ENCODE measurements around the gene ADAMTS12. TPM values are rescaled to one million over a fixed set of nuclear protein-coding genes. Genes with fewer than 3 reads are reported as not detected.
"Not testable (repeated sequence)": the region's sequence is repeated elsewhere in the genome, so short reads cannot be mapped to it uniquely, and the experiment has no call there.

The ADAMTS12 gene
- polyA plus RNA-seq, 1 donor (not counting 4 experiments of a cell fraction or from before 2014, with no cell fraction given): 0.49 TPM

DNA sequence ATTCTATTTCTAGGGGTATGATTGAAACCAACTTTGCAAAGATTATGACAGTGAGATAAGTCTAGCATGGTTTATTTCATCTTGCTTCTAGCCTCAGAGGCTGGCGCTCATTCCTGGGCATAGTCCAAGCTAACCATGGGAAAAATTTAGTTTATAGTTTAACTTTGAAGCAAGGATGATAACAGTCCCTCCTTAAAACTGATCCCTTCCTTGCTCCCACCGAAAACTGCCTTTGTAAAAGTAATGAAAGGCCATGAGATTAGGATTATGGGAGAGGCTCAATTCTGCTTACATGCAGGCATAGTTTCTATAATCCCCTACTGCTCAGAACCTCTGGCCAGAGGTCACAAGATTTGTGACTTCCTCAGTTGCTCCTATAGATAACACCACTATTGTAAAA lies 375.4 kb downstream of the ADAMTS12 start:
- no peaks in the 10 kb centered on the region for H3K9me1 ChIP-seq (ENCODE audit: control insufficient read depth, extremely low read depth, insufficient read depth, low read length)
- TF ChIP-seq, protein P1, sequence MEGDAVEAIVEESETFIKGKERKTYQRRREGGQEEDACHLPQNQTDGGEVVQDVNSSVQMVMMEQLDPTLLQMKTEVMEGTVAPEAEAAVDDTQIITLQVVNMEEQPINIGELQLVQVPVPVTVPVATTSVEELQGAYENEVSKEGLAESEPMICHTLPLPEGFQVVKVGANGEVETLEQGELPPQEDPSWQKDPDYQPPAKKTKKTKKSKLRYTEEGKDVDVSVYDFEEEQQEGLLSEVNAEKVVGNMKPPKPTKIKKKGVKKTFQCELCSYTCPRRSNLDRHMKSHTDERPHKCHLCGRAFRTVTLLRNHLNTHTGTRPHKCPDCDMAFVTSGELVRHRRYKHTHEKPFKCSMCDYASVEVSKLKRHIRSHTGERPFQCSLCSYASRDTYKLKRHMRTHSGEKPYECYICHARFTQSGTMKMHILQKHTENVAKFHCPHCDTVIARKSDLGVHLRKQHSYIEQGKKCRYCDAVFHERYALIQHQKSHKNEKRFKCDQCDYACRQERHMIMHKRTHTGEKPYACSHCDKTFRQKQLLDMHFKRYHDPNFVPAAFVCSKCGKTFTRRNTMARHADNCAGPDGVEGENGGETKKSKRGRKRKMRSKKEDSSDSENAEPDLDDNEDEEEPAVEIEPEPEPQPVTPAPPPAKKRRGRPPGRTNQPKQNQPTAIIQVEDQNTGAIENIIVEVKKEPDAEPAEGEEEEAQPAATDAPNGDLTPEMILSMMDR (optimal IDR thresholded peaks at IDR 0.05 in 1 of 3, IDR thresholded peaks at IDR 0.05 in 1 of 3, conservative IDR thresholded peaks at IDR 0.05 in 1 of 3; ENCODE audit: extremely low read depth in 1 of 3, insufficient read depth in 2 of 3, low read length in 3 of 3): no peak
- TF ChIP-seq EZH2 (IDR thresholded peaks at IDR 0.05; ENCODE audit: low read length): no peak
- H3K9me3 ChIP-seq (ENCODE audit: control insufficient read depth, low read depth, low read length): no peaks in the 10 kb centered on the region
- no peaks in the 10 kb centered on the region for H3K4me1 ChIP-seq (ENCODE audit: control insufficient read depth, extremely low read depth, insufficient read depth, low read length)
- no peak overlapping the region for H3K4me2 ChIP-seq (ENCODE audit: control insufficient read depth, extremely low read depth, insufficient read depth, low read depth, low read length)
- no peak overlapping the region for H2AFZ ChIP-seq (ENCODE audit: control insufficient read depth, low read length)
- H3K36me3 ChIP-seq (ENCODE audit: control insufficient read depth in 2 of 2, extremely low read depth in 1 of 2, insufficient read depth in 2 of 2, low read length in 2 of 2): no peaks in the 10 kb centered on the region
- DNase-seq (ENCODE audit: low read depth, low spot score) (no peak), FAIRE-seq (no peak)
- H3K27ac ChIP-seq (ENCODE audit: control insufficient read depth, insufficient read depth, low read length): no peak overlapping the region
- H3K9ac ChIP-seq (ENCODE audit: control insufficient read depth, extremely low read depth, insufficient read depth, low read length): no peak overlapping the region
- no peaks in the 10 kb centered on the region for H3K27me3 ChIP-seq (ENCODE audit: control insufficient read depth, extremely low read depth, insufficient read depth, low read length)
- no peaks in the 10 kb centered on the region for H4K20me1 ChIP-seq (ENCODE audit: control insufficient read depth, extremely low read depth, insufficient read depth, low read length)
- dilution Hi-C loops (cut with MboI; ENCODE audit: extremely low pct_ligation_motif_present, low sequenced_read_pairs): no loop called here
- H3K79me2 ChIP-seq (ENCODE audit: control insufficient read depth, insufficient read depth, low read length): no peaks in the 10 kb centered on the region
- H3K4me3 ChIP-seq (ENCODE audit: control insufficient read depth in 2 of 3, extremely low read depth in 1 of 3, insufficient read depth in 2 of 3, low read depth in 1 of 3, low read length in 3 of 3): no peak overlapping the region

GRCh38 chr5:33515366-33515765 lies 376.4 kb downstream of the ADAMTS12 start:
- H3K4me3 ChIP-seq (ENCODE audit: control insufficient read depth in 2 of 3, extremely low read depth in 1 of 3, insufficient read depth in 2 of 3, low read depth in 1 of 3, low read length in 3 of 3); H3K36me3 ChIP-seq (ENCODE audit: control insufficient read depth in 2 of 2, extremely low read depth in 1 of 2, insufficient read depth in 2 of 2, low read length in 2 of 2); H3K27me3 ChIP-seq (ENCODE audit: control insufficient read depth, extremely low read depth, insufficient read depth, low read length); FAIRE-seq; H3K27ac ChIP-seq (ENCODE audit: control insufficient read depth, insufficient read depth, low read length); H3K9ac ChIP-seq (ENCODE audit: control insufficient read depth, extremely low read depth, insufficient read depth, low read length); DNase-seq (ENCODE audit: low read depth, low spot score); H3K9me3 ChIP-seq (ENCODE audit: control insufficient read depth, low read depth, low read length); dilution Hi-C loops (cut with MboI; ENCODE audit: extremely low pct_ligation_motif_present, low sequenced_read_pairs); H2AFZ ChIP-seq (ENCODE audit: control insufficient read depth, low read length); H3K4me2 ChIP-seq (ENCODE audit: control insufficient read depth, extremely low read depth, insufficient read depth, low read depth, low read length); H3K9me1 ChIP-seq (ENCODE audit: control insufficient read depth, extremely low read depth, insufficient read depth, low read length); H3K79me2 ChIP-seq (ENCODE audit: control insufficient read depth, insufficient read depth, low read length); H4K20me1 ChIP-seq (ENCODE audit: control insufficient read depth, extremely low read depth, insufficient read depth, low read length); H3K4me1 ChIP-seq (ENCODE audit: control insufficient read depth, extremely low read depth, insufficient read depth, low read length): not testable (repeated sequence)

DNA sequence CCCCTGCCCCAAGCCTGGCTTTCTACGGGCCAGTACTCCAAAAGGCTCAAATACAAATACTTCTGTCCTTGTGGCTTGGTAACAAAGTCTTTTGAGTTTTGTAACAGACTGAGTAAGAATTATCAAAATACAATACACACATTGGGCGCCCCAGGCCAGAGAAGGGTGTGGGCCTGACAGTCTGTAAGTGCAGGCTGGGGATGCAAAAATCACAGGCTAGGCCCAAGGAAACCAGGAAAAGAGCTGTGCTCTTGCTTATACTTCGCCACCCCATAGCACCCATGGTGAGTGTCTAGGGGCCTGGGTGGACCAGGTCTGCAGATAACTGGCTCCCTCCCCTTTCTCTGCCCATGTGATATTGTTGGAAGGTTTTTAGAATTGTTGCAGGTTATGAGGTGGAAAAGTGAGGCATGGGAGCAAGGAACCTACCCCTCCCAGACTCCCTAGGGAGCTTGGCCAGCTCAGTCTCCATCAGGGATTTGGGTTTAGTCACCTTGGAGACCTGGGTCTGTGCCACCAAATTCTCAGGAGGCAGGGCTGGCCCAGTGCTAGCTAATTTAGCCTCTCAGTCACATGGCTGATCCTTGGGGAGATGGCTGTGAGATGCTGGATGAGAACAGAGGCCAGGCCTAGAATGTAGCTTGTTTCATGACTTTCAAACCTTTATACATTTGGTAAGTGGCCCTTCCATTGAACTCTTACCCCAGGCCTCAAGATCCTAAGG lies 378.2 kb downstream of the ADAMTS12 start:
- FAIRE-seq (no peak), DNase-seq (ENCODE audit: low read depth, low spot score) (no peak)
- no peak overlapping the region for H3K4me3 ChIP-seq (ENCODE audit: control insufficient read depth in 2 of 3, extremely low read depth in 1 of 3, insufficient read depth in 2 of 3, low read depth in 1 of 3, low read length in 3 of 3)
- H3K27me3 ChIP-seq (ENCODE audit: control insufficient read depth, extremely low read depth, insufficient read depth, low read length): no peaks in the 10 kb centered on the region
- no peak overlapping the region for H3K27ac ChIP-seq (ENCODE audit: control insufficient read depth, insufficient read depth, low read length)
- H4K20me1 ChIP-seq (ENCODE audit: control insufficient read depth, extremely low read depth, insufficient read depth, low read length): no peaks in the 10 kb centered on the region
- no peak overlapping the region for H3K9ac ChIP-seq (ENCODE audit: control insufficient read depth, extremely low read depth, insufficient read depth, low read length)
- no peak overlapping the region for H3K4me2 ChIP-seq (ENCODE audit: control insufficient read depth, extremely low read depth, insufficient read depth, low read depth, low read length)
- H3K79me2 ChIP-seq (ENCODE audit: control insufficient read depth, insufficient read depth, low read length): no peaks in the 10 kb centered on the region
- H3K36me3 ChIP-seq (ENCODE audit: control insufficient read depth in 2 of 2, extremely low read depth in 1 of 2, insufficient read depth in 2 of 2, low read length in 2 of 2): no peaks in the 10 kb centered on the region
- H3K9me3 ChIP-seq (ENCODE audit: control insufficient read depth, low read depth, low read length): no peaks in the 10 kb centered on the region
- no peak overlapping the region for H2AFZ ChIP-seq (ENCODE audit: control insufficient read depth, low read length)
- dilution Hi-C loops (cut with MboI; ENCODE audit: extremely low pct_ligation_motif_present, low sequenced_read_pairs): no loop called here
- H3K4me1 ChIP-seq (ENCODE audit: control insufficient read depth, extremely low read depth, insufficient read depth, low read length): no peaks in the 10 kb centered on the region
- TF ChIP-seq, protein P1 (optimal IDR thresholded peaks at IDR 0.05 in 1 of 3, IDR thresholded peaks at IDR 0.05 in 1 of 3, conservative IDR thresholded peaks at IDR 0.05 in 1 of 3; ENCODE audit: extremely low read depth in 1 of 3, insufficient read depth in 2 of 3, low read length in 3 of 3): no peak
- no peak for TF ChIP-seq EZH2 (IDR thresholded peaks at IDR 0.05; ENCODE audit: low read length)
- no peaks in the 10 kb centered on the region for H3K9me1 ChIP-seq (ENCODE audit: control insufficient read depth, extremely low read depth, insufficient read depth, low read length)
